ENCODE measurements around the gene CCNJL.
"Not testable (repeated sequence)": the region's sequence is repeated elsewhere in the genome, so short reads cannot be mapped to it uniquely, and the experiment has no call there.

Gene CCNJL

DNA sequence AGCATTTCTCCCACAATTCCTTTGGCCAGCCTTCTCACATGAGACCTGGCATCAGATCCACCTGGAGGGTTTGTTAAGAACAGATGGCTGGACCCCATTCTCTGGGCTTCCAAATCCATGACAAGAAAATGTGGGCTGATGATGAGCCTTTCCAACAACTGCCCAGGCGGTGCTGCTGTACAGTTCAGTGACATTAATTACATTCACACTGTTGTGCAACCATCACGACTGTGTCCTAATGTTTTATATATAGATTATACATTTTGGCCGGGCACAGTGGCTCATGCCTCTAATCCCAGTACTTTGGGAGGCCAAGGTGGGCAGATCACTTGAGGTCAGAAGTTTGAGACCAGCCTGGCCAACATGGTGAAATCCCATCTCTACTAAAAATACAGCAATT is 22.4 kb upstream of the CCNJL start:
- not testable (repeated sequence) for FAIRE-seq; DNase-seq (ENCODE audit: insufficient read length, low spot score)

DNA sequence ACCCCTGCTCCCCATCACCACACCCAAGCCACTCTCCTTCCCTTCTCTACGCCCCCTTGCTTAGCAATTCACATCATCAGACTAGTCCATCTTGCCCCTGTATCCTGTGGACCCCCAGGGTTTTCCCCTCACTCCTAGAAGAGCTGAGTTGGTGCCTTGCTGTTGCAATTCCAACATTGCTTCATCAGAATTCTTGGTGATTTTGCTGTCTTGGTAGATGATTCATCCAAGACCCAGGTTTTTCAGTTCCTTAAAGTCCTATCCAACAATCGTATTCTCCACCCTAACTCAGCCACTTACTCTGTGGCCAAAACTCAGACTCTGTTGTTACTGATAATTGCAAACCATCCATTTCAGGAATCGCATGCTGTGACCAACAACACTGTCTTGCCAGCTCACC is 21.4 kb upstream of the CCNJL start:
- DNase-seq (ENCODE audit: insufficient read length, low spot score) (no peak), FAIRE-seq (no peak)

DNA sequence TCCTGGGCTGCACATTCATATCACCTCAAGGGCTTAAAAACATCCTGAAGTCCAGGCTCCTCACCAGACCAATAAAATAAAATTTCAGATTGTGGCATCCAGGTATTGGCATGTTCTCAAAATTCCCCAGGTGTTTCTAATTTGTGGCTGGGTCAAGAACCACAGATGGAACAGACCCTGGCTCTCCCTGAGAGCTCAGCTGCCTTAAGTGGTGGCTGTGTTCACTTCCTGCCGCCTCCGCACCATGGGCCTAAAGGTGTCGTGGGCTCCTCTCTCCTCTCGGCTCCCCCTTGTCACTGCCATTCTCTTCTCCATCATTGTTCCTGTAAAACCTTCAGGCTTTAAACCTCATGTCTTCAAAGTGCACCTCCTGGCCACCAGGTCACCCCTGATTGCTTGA is 17.8 kb upstream of the CCNJL start:
- DNase-seq (ENCODE audit: insufficient read length, low spot score) (no peak), FAIRE-seq (no peak)

DNA sequence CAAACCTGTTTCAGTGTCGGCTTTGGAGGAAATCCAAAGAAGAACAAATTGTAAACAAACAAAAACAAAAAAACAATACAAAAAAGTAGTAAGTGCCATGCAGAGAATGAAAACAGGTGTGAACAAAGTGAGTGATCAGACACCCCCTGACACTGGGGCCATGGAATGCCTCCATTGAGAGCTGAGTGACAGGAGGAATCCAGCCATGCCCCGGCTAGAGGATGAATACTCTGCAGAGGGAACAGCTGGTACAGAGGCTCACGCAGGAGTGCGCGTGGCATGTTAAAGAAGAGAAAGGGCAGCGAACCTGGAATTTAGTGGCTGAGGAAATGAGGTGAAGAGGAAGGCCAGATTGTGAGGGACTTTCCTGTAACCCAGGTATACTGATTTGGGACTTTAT is 15.5 kb upstream of the CCNJL start:
- DNase-seq (ENCODE audit: insufficient read length, low spot score) (no peak), FAIRE-seq (no peak)

DNA sequence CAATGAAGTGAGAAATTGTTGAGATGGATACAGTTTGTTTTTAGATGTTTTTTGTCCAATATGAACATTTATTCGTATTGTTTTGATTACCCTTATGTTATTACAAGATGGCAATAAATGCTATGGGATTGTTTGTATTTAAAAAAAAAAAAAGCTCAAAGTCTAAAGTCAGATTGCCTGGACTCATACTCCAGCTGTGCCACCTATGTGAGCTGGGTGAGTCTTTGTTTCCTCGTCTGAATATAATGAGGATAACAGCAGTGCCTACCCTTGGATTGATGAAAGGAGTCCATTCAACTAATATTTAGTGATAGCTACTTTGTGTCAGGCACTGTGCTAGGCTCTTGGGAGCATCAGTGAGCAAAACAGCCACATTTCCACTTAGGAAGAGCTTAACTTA is 14.6 kb upstream of the CCNJL start:
- FAIRE-seq = no peak

DNA sequence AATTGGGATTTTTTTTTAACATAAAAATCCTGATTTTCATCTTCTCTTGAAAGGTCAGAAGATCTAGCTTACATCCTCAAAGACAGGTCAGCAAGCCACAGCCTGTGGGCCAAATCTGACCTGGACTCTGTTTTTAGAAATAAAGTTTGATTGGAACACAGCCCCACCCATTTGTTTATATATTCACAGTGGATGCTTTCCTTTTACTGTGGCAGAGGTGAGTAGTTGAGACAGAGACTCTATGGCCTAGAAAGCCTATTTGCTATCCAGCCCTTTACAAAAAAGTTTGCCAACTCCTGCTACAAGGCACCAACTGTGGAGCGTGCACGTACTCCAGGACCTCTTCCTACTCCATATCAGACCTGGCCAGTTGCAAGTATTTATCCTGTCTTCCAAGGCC is 13.4 kb upstream of the CCNJL start:
- DNase-seq (ENCODE audit: insufficient read length, low spot score) (no peak), FAIRE-seq (no peak)

More for the DNA sequence above, 14.6 kb upstream of the CCNJL start:
- DNase-seq (ENCODE audit: insufficient read length, low spot score) = no peak

DNA sequence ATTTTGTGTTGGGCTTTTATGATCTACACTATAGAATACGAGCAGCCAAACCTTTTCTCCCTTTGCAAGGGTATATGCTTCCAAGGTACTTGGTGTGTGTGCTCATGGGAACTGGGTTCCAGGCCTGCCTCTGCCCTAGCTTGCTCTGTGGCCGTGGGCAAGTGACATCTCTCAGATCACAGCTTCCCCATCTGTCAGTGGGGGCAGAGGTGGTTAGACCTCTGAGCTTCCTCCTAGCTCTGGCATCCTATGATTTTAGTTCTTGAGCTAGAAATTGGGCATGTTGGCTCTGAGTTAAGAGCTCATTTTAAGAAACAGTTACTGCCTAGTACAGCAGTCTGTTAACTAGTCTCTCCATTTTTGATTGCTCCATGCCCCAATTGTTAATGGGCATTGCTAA is 12.5 kb upstream of the CCNJL start:
- FAIRE-seq = no peak
- DNase-seq (ENCODE audit: insufficient read length, low spot score) = no peak

DNA sequence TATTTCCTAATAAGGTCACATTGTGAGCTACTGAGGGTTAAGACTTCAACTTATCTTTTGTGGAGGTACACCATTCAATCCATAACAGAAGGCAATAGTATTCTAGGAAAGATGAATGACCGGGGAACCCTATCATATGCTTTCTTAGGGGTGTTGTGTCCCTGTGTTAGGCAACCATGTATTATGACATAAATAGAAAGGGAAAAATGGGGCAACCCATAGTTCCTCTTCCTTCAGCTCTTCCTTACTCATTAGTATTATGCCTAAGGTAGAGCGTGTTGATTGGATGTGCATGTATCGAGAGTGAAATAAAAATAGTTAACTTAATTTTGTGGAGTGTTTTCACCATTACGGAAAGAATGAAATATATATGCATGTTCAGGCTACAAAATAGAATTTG is 6.0 kb upstream of the CCNJL start:
- no peak for DNase-seq (ENCODE audit: insufficient read length, low spot score)
- no peak for FAIRE-seq

DNA sequence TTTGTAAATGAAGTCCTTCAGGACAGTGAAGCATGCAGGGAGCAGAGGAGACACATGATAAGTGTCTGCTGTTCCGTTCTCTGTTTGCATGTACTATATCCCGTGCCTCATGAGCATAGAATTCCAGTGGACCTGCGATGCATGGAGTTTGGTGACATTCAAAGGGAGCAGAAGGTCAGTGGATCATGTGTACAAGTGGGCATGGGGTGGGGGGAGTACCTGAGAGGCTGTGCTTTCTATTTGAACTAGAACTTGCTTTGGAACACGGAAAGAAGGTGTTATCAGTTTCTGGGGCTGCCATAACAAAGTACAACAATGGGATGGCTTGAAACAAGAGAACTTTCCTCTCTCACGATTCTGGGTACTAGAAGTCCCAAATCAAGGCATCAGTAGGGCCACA is 5.1 kb upstream of the CCNJL start:
- DNase-seq (ENCODE audit: insufficient read length, low spot score) = no peak
- FAIRE-seq = no peak

DNA sequence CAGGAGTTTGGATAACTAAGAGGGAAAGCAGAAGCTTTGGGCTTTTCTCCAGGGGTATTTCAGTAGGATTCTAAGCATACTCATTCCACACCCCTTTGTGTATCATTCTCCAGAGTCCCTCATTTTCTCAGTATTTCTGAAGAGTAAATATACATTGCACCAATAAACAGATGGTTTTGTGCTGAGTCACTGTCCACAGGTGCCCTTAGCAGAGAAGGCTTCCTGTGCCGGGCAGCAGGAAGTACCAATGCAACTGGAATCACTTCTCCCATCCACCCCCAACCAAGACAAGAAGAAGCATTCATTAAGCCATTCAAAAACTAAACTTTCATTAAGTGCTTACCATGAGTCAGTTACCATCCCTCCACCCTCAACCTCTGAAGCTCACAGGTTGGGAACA is 3.6 kb upstream of the CCNJL start:
- no peak for FAIRE-seq

DNA sequence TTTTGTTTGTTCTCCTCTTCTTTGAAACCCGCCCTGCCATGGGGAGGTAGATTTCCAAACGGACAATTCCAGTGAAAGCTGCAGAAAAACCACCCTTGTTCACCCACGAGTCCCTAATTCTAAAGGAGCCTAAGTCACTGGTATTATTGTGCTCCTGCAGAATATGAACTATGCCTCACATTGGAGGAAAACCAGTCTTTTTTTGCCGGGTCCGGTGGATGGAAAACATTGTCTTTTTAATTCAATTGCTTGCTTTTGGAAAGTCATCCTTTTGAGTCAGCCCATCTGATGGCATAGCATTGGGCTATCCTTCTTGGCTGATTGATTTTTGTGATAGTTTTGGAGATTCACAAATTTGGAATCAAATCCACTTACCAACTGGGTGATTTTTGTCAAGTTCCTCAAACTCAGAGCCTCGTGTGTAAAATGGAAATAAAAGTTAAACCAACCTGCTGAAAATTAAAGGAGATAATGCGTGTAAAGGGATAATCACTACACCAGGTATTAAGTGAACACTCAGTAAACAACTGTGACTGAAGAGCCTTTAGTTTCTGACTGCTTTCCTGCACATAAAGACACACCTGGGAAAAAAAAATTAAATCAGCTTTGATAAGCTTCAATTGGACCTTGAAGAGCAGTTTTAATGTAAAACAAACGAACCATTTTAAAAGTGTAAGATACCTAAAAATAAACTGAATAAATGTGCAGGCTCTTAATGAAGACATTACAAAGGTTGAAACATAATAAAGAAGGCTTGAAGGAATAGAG is 780 bp upstream of the CCNJL start:
- DNase-seq (ENCODE audit: insufficient read length, low spot score) = no peak

More for the DNA sequence above, 3.6 kb upstream of the CCNJL start:
- no peak for DNase-seq (ENCODE audit: insufficient read length, low spot score)

DNA sequence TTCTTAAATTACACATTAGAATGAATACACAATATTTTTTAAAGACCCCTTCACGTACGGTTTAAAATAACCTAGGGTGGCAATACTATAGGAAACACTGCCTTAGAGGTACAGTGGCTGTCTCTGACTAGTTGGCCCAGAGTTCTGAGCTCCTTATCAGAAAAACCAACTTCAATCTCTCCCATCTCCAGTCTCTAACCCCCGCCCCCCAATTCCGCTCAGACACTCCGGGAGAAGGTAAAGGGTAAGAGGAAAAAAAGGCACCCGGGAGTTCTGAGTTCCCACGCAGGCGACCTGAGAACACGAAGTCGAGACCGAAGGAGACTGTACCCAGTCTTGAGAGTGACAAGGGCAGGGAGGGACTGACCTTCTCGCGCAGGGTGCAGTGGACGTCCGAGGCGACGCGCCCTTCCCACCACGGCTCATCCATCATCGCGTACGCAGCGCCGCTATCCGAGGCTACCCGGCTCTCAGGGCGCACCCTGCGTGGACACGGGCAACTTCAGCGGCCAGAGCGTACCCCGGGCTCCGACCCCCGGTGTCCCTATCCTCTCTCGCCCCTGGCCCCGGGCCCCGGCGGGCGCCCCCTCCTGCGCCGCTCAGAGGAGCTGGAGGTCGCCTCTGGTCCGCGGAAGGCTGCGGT is 752 bp downstream of the CCNJL start:
- DNase-seq (ENCODE audit: insufficient read length, low spot score) (no peak), FAIRE-seq (no peak)

More for the DNA sequence above, 780 bp upstream of the CCNJL start:
- peak; percentile 8 for FAIRE-seq

DNA sequence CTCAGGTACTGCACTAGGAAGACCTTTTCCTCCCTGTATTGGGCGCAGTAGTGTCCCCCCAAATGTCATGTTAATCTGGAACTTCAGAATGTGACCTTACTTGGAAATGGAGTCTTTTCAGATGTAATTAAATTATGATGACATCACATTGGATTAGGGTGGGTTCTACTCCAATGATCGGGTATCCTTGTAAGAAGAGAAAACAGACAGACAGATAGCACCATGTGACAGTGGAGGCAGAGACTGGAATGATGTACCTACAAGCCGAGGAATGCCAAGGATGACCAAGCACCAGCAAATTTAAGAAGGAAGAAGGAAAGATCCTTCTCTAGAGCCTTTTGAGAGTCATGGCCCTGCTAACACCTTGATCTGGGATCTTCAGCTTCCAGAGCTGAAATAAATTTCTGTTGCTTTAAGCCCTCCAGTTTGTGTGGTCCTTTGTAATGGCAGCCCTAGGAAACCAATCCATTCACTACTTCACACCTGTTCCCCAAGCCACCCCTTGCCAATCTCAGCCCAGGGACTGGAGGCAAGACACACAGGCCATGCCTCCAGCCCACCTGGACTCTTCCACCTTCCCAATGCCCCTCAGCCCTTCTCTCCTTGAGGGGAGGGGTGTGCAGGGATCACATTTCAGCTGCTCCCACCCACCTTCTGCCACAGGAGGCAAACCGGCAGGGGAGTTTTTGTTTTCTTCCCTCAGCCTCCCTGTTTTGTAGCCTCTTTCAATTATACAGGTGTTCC is 1.6 kb downstream of the CCNJL start:
- FAIRE-seq (no peak), DNase-seq (ENCODE audit: insufficient read length, low spot score) (no peak)

DNA sequence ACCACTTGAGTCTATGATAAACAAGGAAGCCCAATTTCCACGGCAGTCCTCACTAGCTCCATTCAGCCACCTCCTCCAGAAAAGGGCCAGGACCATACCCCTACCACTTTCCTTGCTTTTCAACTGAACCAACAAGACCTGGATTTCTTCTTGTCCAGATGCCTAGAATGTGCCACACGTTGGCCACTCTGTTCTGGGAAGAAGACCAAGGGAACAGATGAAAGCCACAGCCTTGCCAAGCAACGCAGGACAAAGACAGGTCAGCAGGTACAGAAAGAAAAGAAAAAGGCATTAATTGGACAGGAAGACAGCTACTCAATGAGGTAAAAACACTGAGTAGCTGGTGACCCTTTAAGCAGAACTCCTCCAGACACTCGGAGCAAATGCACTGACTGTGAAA is 2.2 kb downstream of the CCNJL start:
- FAIRE-seq = no peak
- no peak for DNase-seq (ENCODE audit: insufficient read length, low spot score)

DNA sequence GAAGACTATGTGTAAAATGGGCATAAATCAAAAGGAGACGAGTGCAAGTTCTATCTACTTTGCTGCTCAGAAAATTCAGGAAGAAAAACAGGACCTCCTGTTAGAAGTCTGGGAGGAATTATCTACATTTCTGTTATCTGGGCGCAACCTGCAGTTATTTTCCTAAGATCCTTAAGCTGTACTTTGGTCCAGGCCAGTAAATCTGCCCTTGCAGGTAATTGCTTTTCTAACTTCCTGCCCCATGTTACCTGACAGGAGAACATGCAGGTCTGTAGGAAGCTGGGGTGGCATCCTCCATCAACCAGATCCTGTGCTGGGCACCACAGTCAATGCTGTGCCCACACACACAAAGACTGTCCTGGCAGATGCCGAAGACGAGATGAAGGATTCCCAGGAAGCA is 5.7 kb downstream of the CCNJL start:
- DNase-seq (ENCODE audit: insufficient read length, low spot score) = no peak
- no peak for FAIRE-seq

DNA sequence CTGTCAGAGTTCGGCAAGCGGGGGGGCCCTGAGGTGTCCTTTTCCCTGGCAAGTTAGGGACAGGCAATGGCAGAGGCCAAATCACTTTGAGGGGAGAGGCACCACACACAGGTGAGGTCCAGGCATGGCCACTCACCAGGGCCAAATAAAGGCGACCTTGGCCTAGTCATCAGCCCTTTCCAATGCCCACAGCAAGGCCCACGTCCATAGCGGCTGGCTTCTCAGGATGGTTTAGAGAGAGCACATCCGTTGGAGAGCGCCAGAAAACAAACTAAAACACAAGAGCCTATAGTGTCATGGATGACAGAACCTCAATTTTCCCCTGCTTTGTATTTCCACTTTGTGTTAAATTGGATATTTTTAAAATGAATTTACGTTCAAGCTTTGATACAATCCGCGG is 7.0 kb downstream of the CCNJL start:
- DNase-seq (ENCODE audit: insufficient read length, low spot score) = no peak
- no peak for FAIRE-seq

DNA sequence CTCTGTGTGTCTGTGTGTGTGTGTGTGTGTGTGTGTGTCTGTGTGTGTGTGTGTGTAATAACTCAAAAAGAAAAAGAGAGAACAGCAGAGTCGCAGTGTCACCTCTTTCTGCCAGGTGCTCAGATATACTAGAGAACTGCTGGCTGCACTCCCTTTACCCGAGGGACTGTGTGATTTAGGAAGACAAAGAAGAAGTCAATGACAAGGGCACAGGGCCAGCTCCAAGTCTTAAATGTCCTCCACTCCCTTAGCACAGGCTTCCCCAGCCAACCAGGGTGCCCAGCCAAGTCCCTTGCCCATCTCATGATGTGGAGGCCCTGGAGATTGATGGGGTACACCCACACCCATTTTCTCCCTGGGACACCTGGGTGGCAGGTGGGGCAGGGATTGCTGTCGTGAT is 8.7 kb downstream of the CCNJL start:
- DNase-seq (ENCODE audit: insufficient read length, low spot score) (no peak), FAIRE-seq (no peak)

DNA sequence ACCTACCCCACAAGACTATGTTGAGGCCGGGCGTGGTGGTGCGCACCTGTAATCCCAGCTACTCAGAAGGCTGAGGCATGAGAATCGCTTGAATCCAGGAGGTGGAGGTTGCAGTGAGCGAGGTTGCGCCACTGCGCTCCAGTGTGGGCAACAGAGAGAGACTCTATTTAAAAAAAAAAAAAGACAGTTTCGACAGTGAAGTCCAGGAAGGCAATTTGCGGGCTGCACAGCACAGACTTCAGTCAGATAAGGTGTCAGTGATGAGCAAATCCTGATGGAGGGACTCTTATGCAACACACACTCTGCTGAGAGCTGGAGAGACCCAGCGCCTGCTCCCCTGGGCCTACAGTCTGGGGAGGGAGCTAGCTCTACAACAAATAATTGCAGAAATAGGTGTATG is 14.2 kb downstream of the CCNJL start:
- DNase-seq (ENCODE audit: insufficient read length, low spot score) (no peak), FAIRE-seq (no peak)

DNA sequence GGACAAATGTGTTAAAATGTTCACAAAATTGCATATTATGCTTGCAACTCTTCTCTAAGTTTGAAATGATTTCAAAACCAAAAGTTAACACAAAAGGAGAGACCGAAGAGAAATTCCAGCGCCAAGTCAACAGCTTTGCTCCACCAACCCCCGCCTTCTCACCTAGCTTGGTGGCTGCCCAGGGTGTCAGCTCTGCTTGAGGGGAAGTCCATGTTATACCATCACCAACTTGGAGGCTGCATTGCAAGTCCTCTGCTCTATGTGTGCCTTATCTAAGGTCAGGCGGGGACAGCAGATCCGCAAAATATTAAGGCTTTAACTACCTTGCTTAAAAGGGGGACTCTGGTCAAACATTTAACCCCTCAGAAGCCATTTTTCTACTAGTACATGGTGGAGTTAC is 14.6 kb downstream of the CCNJL start:
- FAIRE-seq (no peak), DNase-seq (ENCODE audit: insufficient read length, low spot score) (no peak)

DNA sequence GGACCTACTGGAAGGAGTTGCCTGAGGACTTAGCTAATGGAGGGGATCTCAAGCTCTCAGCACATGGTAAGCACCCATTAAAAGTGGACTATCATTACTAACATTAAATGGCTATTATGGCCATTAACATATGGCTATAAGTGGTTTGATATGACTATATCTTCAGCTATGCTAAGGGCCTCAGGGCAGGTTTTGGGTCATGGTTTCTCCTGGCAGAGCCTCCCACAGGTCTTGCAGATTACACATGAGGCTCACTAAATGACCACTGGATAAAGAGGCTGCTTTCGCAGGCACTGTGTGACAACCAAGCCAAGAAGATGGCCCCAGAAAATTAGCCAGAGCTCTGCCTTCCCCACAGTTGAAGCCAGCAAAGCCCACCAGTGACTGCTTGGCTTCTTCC is 15.4 kb downstream of the CCNJL start:
- no peak for FAIRE-seq

DNA sequence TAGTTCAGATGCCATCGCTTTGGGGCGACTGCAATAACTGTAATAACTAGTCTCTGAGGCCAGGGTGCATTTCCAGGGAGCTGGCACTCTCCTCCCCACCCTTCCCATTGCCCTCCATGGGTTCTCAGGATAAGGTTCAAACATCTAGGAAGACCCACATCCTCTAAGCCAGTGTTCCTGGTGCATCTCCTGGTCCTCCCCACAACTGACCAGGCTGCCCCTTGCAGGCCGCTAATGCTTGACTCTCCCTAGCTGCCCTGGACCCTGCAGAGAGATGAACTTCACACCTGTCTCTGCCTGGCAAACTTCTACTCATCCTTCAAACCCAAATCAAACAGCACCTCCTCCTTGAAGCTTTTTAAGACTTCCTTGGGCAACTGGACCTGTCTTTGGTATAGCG is 15.9 kb downstream of the CCNJL start:
- FAIRE-seq = no peak

More for the DNA sequence above, 15.4 kb downstream of the CCNJL start:
- DNase-seq (ENCODE audit: insufficient read length, low spot score) = no peak

More for the DNA sequence above, 15.9 kb downstream of the CCNJL start:
- DNase-seq (ENCODE audit: insufficient read length, low spot score) = no peak
